KMS-11 (cell line): Measurements from ENCODE around the gene CBLB.

Source experiments
- H2AFZ ChIP-seq: fragments of 200-600 bp; sonication (generic); 2 replicates; pipeline ENCODE4 v1.6.1; 2016; ENCODE audit warnings: antibody characterized with exemption, mixed run types, low read depth
- H3K27ac ChIP-seq: fragments of 200-600 bp; sonication (generic); 2 replicates; pipeline ENCODE4 v1.6.1; 2016; ENCODE audit warnings: mild to moderate bottlenecking, mixed run types
- H3K27me3 ChIP-seq: fragments of 200-600 bp; sonication (generic); 2 replicates; pipeline ENCODE4 v1.6.1; 2017; ENCODE audit warnings: mild to moderate bottlenecking, low read depth, mixed run types, moderate library complexity; ENCODE audit not compliant: insufficient read depth
- H3K36me3 ChIP-seq: fragments of 200-600 bp; sonication (generic); 2 replicates; pipeline ENCODE4 v1.6.1; 2017; ENCODE audit warnings: mild to moderate bottlenecking, mixed run types; ENCODE audit not compliant: insufficient read depth
- H3K4me1 ChIP-seq: fragments of 200-600 bp; sonication (generic); 2 replicates; pipeline ENCODE4 v1.6.1; 2016; ENCODE audit warnings: mild to moderate bottlenecking, low read depth, mixed run types; ENCODE audit not compliant: poor library complexity, severe bottlenecking
- H3K4me2 ChIP-seq: fragments of 200-600 bp; sonication (generic); 2 replicates; pipeline ENCODE4 v1.7.0; 2016; ENCODE audit warnings: mild to moderate bottlenecking, mixed run types
- H3K4me3 ChIP-seq: fragments of 200-600 bp; sonication (generic); IDR thresholded peaks from 2 replicates; pipeline ENCODE4 v1.6.1; 2017; ENCODE audit warnings: low read depth, low read length, mixed read lengths; ENCODE audit not compliant: insufficient read depth
- H3K79me2 ChIP-seq: fragments of 200-600 bp; sonication (generic); 2 replicates; pipeline ENCODE4 v1.6.1; 2016; ENCODE audit warnings: low read depth, mixed run types; ENCODE audit not compliant: insufficient read depth
- H3K9ac ChIP-seq: fragments of 200-600 bp; sonication (generic); 2 replicates; pipeline ENCODE4 v1.6.1; 2016; ENCODE audit warnings: mild to moderate bottlenecking, mixed run types
- H4K20me1 ChIP-seq: fragments of 200-600 bp; sonication (generic); 2 replicates; pipeline ENCODE4 v1.6.1; 2016; ENCODE audit warnings: mild to moderate bottlenecking, mixed run types; ENCODE audit not compliant: insufficient read depth
- TF ChIP-seq, protein P1 (sequence below): fragments of 200-600 bp; sonication (generic); conservative IDR thresholded peaks from 2 replicates; pipeline ENCODE4 v1.6.1; 2017; ENCODE audit warnings: low read depth, mild to moderate bottlenecking, antibody characterized with exemption, low read length, moderate library complexity, mixed read lengths

CBLB gene

GRCh38 chr3:105775368-105775767 lies 93.4 kb downstream of the CBLB start:
- Histone ChIP-seq H3K27me3 (no peaks in the 10 kb centered on the region), H3K36me3 (no peaks in the 10 kb centered on the region), H3K9ac (no peak overlapping the region), H4K20me1 (no peaks in the 10 kb centered on the region), H3K79me2 (no peaks in the 10 kb centered on the region), H2AFZ (no peak overlapping the region), H3K4me3 (no peak overlapping the region), H3K4me2 (no peak overlapping the region), H3K27ac (no peak overlapping the region), H3K4me1 (no peaks in the 10 kb centered on the region)
- TF ChIP-seq, protein P1, sequence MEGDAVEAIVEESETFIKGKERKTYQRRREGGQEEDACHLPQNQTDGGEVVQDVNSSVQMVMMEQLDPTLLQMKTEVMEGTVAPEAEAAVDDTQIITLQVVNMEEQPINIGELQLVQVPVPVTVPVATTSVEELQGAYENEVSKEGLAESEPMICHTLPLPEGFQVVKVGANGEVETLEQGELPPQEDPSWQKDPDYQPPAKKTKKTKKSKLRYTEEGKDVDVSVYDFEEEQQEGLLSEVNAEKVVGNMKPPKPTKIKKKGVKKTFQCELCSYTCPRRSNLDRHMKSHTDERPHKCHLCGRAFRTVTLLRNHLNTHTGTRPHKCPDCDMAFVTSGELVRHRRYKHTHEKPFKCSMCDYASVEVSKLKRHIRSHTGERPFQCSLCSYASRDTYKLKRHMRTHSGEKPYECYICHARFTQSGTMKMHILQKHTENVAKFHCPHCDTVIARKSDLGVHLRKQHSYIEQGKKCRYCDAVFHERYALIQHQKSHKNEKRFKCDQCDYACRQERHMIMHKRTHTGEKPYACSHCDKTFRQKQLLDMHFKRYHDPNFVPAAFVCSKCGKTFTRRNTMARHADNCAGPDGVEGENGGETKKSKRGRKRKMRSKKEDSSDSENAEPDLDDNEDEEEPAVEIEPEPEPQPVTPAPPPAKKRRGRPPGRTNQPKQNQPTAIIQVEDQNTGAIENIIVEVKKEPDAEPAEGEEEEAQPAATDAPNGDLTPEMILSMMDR, result no peak

GRCh38 chr3:105774444-105775180 lies 94.2 kb downstream of the CBLB start:
- Histone ChIP-seq H2AFZ (no peak overlapping the region), H3K4me2 (no peak overlapping the region), H3K79me2 (no peaks in the 10 kb centered on the region), H3K36me3 (no peaks in the 10 kb centered on the region), H4K20me1 (no peaks in the 10 kb centered on the region), H3K4me1 (no peaks in the 10 kb centered on the region), H3K4me3 (no peak overlapping the region), H3K9ac (no peak overlapping the region), H3K27me3 (no peaks in the 10 kb centered on the region), H3K27ac (no peak overlapping the region)
- TF ChIP-seq, protein P1, result no peak

- Histone ChIP-seq H3K36me3 (no peaks in the 10 kb centered on the region), H3K27me3 (no peaks in the 10 kb centered on the region), H3K4me2 (no peak overlapping the region), H2AFZ (no peak overlapping the region), H3K4me3 (no peak overlapping the region), H4K20me1 (no peaks in the 10 kb centered on the region), H3K79me2 (no peaks in the 10 kb centered on the region), H3K27ac (no peak overlapping the region), H3K4me1 (no peaks in the 10 kb centered on the region), H3K9ac (no peak overlapping the region)
- TF ChIP-seq, protein P1, result no peak
Observed at GRCh38 chr3:105773291-105773690, 95.5 kb downstream of the CBLB start.

DNA sequence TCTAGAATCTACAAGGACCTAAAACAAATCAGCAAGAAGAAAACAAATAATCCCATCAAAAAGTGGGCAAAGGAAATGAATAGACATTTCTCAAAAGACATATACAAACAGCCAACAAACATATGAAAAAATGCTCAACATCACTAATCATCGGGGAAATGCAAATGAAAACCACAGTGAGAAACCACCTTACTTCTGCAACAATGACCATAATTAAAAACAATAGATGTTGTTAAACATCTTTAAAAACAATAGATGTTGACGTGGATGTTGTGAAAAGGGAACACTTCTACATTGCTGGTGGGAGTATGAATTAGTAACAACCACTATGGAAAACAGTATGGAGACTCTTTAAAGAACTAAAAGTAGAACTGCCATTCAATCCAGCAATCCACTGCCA lies 96.2 kb downstream of the CBLB start:
- Histone ChIP-seq H3K27me3 (no peaks in the 10 kb centered on the region), H3K4me3 (no peak overlapping the region), H3K36me3 (no peaks in the 10 kb centered on the region), H3K79me2 (no peaks in the 10 kb centered on the region), H3K4me1 (no peaks in the 10 kb centered on the region), H2AFZ (no peak overlapping the region), H3K27ac (no peak overlapping the region), H3K4me2 (no peak overlapping the region), H3K9ac (no peak overlapping the region), H4K20me1 (no peaks in the 10 kb centered on the region)
- TF ChIP-seq, protein P1, result no peak
